Non-pigmented ciliary epithelial cell (primary cell): ENCODE data around the gene HLCS.

Experiments
- DNase-seq: peaks from one replicate; pipeline ENCODE4 v3.0.0-alpha.2; 2010; ENCODE audit warnings: low read depth

HLCS gene

GRCh38 chr21:36915014-36915695 lies 51.3 kb downstream of the HLCS start:
- no peak for DNase-seq

- no peak for DNase-seq
These were observed 52.0 kb downstream of the HLCS start for GRCh38 chr21:36914244-36915013.

GRCh38 chr21:36913247-36914169 lies 53.0 kb downstream of the HLCS start:
- DNase-seq = no peak

GRCh38 chr21:36910581-36911307 lies 55.7 kb downstream of the HLCS start:
- DNase-seq = no peak

- DNase-seq = peak; percentile 95
These were observed 56.4 kb downstream of the HLCS start for GRCh38 chr21:36909901-36910561.

GRCh38 chr21:36909423-36909822 lies 57.0 kb downstream of the HLCS start:
- no peak for DNase-seq

- no peak for DNase-seq
These were observed 58.1 kb downstream of the HLCS start for GRCh38 chr21:36908260-36908908.

- no peak for DNase-seq
These were observed 62.3 kb downstream of the HLCS start for GRCh38 chr21:36904093-36904666.

- DNase-seq = no peak
These were observed 63.7 kb downstream of the HLCS start for GRCh38 chr21:36902793-36903192.

- no peak for DNase-seq
These were observed 64.1 kb downstream of the HLCS start for GRCh38 chr21:36902331-36902730.

- DNase-seq = no peak
These were observed 64.9 kb downstream of the HLCS start for GRCh38 chr21:36901575-36901974.

GRCh38 chr21:36893581-36893980 lies 72.9 kb downstream of the HLCS start:
- no peak for DNase-seq

GRCh38 chr21:36892201-36892600 lies 74.3 kb downstream of the HLCS start:
- no peak for DNase-seq

GRCh38 chr21:36891692-36892091 lies 74.8 kb downstream of the HLCS start:
- no peak for DNase-seq

GRCh38 chr21:36891121-36891520 lies 75.3 kb downstream of the HLCS start:
- no peak for DNase-seq

- DNase-seq = no peak
These were observed 76.4 kb downstream of the HLCS start for GRCh38 chr21:36890086-36890485.

- no peak for DNase-seq
These were observed 77.1 kb downstream of the HLCS start for GRCh38 chr21:36889401-36889800.

GRCh38 chr21:36888466-36888865 lies 78.0 kb downstream of the HLCS start:
- DNase-seq = no peak

GRCh38 chr21:36887963-36888362 lies 78.5 kb downstream of the HLCS start:
- no peak for DNase-seq
